MM.1S (cell line): ENCODE data around the gene IKBKE.
A peak's percentile ranks its signal among the peaks of the same experiment; 100 is the strongest.

Source experiments
- DNase-seq: peaks from one replicate; pipeline ENCODE4 v3.0.0-alpha.2; 2015
- H2AFZ ChIP-seq: fragments of 300-600 bp; sonication (generic); 2 replicates; pipeline ENCODE4 v1.6.0; 2016; ENCODE audit warnings: antibody characterized with exemption, low read length
- H3F3A ChIP-seq: fragments of 300-600 bp; sonication (generic); 2 replicates; pipeline ENCODE4 v1.6.1; 2016; ENCODE audit warnings: mild to moderate bottlenecking, antibody characterized with exemption, low read length, moderate library complexity, mixed read lengths; ENCODE audit not compliant: insufficient read depth
- H3K27ac ChIP-seq: fragments of 300-600 bp; sonication (generic); 2 replicates; pipeline ENCODE4 v1.5.1; 2016; ENCODE audit warnings: mild to moderate bottlenecking, low read length
- H3K27me3 ChIP-seq: fragments of 300-600 bp; sonication (generic); replicated peaks from 2 replicates; pipeline ENCODE4 v1.6.0; 2016; ENCODE audit warnings: low read length; ENCODE audit not compliant: insufficient read depth
- H3K36me3 ChIP-seq: fragments of 300-600 bp; sonication (generic); replicated peaks from 2 replicates; pipeline ENCODE4 v1.6.1; 2016; ENCODE audit warnings: mild to moderate bottlenecking, low read length, mixed read lengths; ENCODE audit not compliant: insufficient read depth
- H3K4me1 ChIP-seq: fragments of 300-600 bp; sonication (generic); 2 replicates; pipeline ENCODE4 v1.6.1; 2016; ENCODE audit warnings: low read length, mixed read lengths
- H3K4me2 ChIP-seq: fragments of 300-600 bp; sonication (generic); 2 replicates; pipeline ENCODE4 v1.6.0; 2016; ENCODE audit warnings: low read depth, low read length
- H3K4me3 ChIP-seq: fragments of 300-600 bp; sonication (generic); 2 replicates; pipeline ENCODE4 v1.5.1; 2016; ENCODE audit warnings: low read length, mixed read lengths
- H3K79me2 ChIP-seq: fragments of 300-600 bp; sonication (generic); 2 replicates; pipeline ENCODE4 v1.6.1; 2016; ENCODE audit warnings: mixed run types, low read length, mixed read lengths
- H3K9ac ChIP-seq: fragments of 300-600 bp; sonication (generic); 2 replicates; pipeline ENCODE4 v1.6.1; 2016; ENCODE audit warnings: low read length, mixed read lengths
- H3K9me2 ChIP-seq: fragments of 300-600 bp; sonication (generic); replicated peaks from 2 replicates; pipeline ENCODE4 v1.6.1; 2016; ENCODE audit warnings: mild to moderate bottlenecking, low read length, mixed read lengths; ENCODE audit not compliant: insufficient read depth
- H3K9me3 ChIP-seq: fragments of 300-600 bp; sonication (generic); replicated peaks from 2 replicates; pipeline ENCODE4 v1.6.1; 2016; ENCODE audit warnings: mild to moderate bottlenecking, low read length, mixed read lengths; ENCODE audit not compliant: insufficient read depth
- H4K20me1 ChIP-seq: fragments of 300-600 bp; sonication (generic); 2 replicates; pipeline ENCODE4 v1.6.1; 2016; ENCODE audit warnings: mild to moderate bottlenecking, low read length, moderate library complexity, mixed read lengths; ENCODE audit not compliant: insufficient read depth
- CTCF ChIP-seq: fragments of 300-600 bp; sonication (generic); IDR thresholded peaks from 2 replicates; pipeline ENCODE4 v1.5.1; 2016; ENCODE audit warnings: antibody characterized with exemption, low read length, mixed read lengths
- EZH2 ChIP-seq: fragments of 300-600 bp; sonication (generic); optimal IDR thresholded peaks from 2 replicates; pipeline ENCODE3; 2017; ENCODE audit warnings: low read depth, mild to moderate bottlenecking, antibody characterized with exemption, low read length, mixed read lengths
- EZH2phosphoT487 ChIP-seq: fragments of 300-600 bp; sonication (generic); IDR thresholded peaks from 2 replicates; pipeline ENCODE4 v1.6.1; 2018; ENCODE audit warnings: antibody characterized with exemption, low read length

Gene IKBKE

DNA sequence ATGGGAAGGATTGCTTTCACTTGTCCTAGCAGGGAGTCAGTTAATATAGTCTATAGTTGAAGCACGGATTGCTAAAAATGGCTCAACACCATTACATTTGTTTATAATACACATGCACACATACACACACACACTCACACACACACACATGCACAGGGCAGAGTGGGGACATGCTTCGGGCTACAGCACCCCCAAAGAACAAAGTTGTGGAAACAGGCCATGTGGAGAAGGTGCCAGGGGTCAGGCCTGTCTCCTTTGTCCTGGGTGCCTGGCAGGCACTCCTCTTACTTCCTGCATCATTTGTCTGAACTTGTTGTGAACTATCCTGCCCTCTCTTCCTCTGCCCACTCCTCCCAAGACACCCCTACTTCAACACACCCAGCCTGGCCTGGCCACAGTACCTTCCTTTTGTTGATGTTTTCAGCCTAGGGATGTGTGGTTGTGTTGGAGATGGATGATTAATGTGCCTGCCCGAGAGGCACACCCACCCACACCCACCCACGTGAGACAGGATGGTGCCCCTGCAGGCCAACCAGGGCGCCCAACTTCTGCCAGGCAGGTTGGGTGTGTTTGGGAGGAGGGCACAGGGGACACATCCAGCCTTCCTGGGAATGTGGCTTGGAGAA, 54.6 kb downstream of the IKBKE start:
- no peaks in the 10 kb centered on the region for H3K36me3 ChIP-seq
- no peaks in the 10 kb centered on the region; the same call in 1 of the 2 replicates for H3F3A ChIP-seq
- no peaks in the 10 kb centered on the region for H3K9me2 ChIP-seq
- no peak overlapping the region for H3K9ac ChIP-seq
- peaks cover 16% of the 10 kb centered on the region for H3K4me1 ChIP-seq
- H3K27me3 ChIP-seq, result no peaks in the 10 kb centered on the region
- H4K20me1 ChIP-seq, result no peaks in the 10 kb centered on the region
- TF ChIP-seq EZH2 (no peak), EZH2phosphoT487 (no peak), CTCF (no peak)
- H2AFZ ChIP-seq, result no peak overlapping the region
- no peaks in the 10 kb centered on the region for H3K9me3 ChIP-seq
- no peak overlapping the region for H3K4me3 ChIP-seq
- DNase-seq, result no peak
- H3K79me2 ChIP-seq, result no peaks in the 10 kb centered on the region
- no peak overlapping the region for H3K27ac ChIP-seq
- no peak overlapping the region for H3K4me2 ChIP-seq

GRCh38 chr1:206526064-206526911, 56.0 kb downstream of the IKBKE start:
- peak overlapping the region; percentile 26 for H2AFZ ChIP-seq
- no peaks in the 10 kb centered on the region for H4K20me1 ChIP-seq
- peaks cover 16% of the 10 kb centered on the region for H3K4me1 ChIP-seq
- H3F3A ChIP-seq, result no peaks in the 10 kb centered on the region; the same call in 1 of the 2 replicates
- no peak overlapping the region for H3K9ac ChIP-seq
- no peak overlapping the region for H3K4me3 ChIP-seq
- H3K9me3 ChIP-seq, result no peaks in the 10 kb centered on the region
- no peak overlapping the region for H3K27ac ChIP-seq
- no peaks in the 10 kb centered on the region for H3K9me2 ChIP-seq
- TF ChIP-seq EZH2phosphoT487 (no peak), EZH2 (no peak), CTCF (no peak)
- peak; percentile 40 for DNase-seq
- H3K27me3 ChIP-seq, result no peaks in the 10 kb centered on the region
- no peaks in the 10 kb centered on the region for H3K79me2 ChIP-seq
- no peaks in the 10 kb centered on the region for H3K36me3 ChIP-seq
- H3K4me2 ChIP-seq, result peak overlapping the region; percentile 14

DNA sequence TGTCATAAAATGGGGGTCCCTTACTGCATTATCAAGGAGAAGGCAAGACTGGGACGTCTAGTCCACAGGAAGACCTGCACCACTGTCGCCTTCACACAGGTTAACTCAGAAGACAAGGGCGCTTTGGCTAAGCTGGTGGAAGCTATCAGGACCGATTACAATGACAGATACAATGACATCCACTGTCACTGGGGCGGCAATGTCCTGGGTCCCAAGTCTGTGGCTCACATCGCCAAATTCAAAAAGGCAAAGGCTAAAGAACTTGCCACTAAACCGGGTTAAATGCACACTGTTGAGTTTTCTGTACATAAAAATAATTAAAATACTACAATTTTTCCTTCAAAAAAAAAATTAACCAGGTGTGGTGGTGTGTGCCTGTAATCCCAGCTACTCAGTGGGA, 59.1 kb downstream of the IKBKE start:
- Histone ChIP-seq H3K9ac (no peak overlapping the region), H3K9me2 (no peaks in the 10 kb centered on the region), H3K4me3 (no peak overlapping the region), H3K4me2 (no peak overlapping the region), H3K27ac (no peak overlapping the region), H3K27me3 (no peaks in the 10 kb centered on the region), H3F3A (no peaks in the 10 kb centered on the region; the same call in 1 of the 2 replicates), H4K20me1 (no peaks in the 10 kb centered on the region), H2AFZ (no peak overlapping the region), H3K79me2 (no peaks in the 10 kb centered on the region), H3K9me3 (no peaks in the 10 kb centered on the region), H3K36me3 (no peaks in the 10 kb centered on the region), H3K4me1 (peaks cover 16% of the 10 kb centered on the region)
- no peak for DNase-seq
- TF ChIP-seq CTCF (no peak), EZH2phosphoT487 (no peak), EZH2 (no peak)
